K562 (cell line): ENCODE data around the gene PPOX. TPM values are rescaled to one million over a fixed set of nuclear protein-coding genes. Genes with fewer than 3 reads are reported as not detected.

ENCODE experiments used
- CBFB ChIP-seq: sonication (generic); formaldehyde crosslinking; IDR thresholded peaks from 2 replicates; pipeline ENCODE4 v1.4.0; 2020; ENCODE audit warnings: mild to moderate bottlenecking, missing genetic modification reagents
- CGGBP1 ChIP-seq: fragments of 250-450 bp; sonication (Bioruptor Pico); IDR thresholded peaks from 2 replicates; pipeline ENCODE4 v1.9.0; 2021; ENCODE audit warnings: mild to moderate bottlenecking
- CHD7 ChIP-seq: fragments of 200-600 bp; sonication (generic); IDR thresholded peaks from one replicate; pipeline ENCODE4 v1.6.1; 2012; ENCODE audit warnings: mild to moderate bottlenecking, low read depth, low read length, inconsistent platforms
- ETV5 ChIP-seq: sonication (generic); formaldehyde crosslinking; IDR thresholded peaks from 2 replicates; pipeline ENCODE4 v1.4.0; 2020; ENCODE audit warnings: low read depth, mild to moderate bottlenecking, missing genetic modification reagents
- HDAC3 ChIP-seq: fragments of 450-650 bp; IDR thresholded peaks from 2 replicates; pipeline ENCODE4 v1.6.1; 2018; ENCODE audit warnings: borderline replicate concordance, mild to moderate bottlenecking, moderate library complexity; ENCODE audit not compliant: partially characterized antibody
- HLTF ChIP-seq: fragments of 450-650 bp; IDR thresholded peaks from 2 replicates; pipeline ENCODE4 v1.6.1; 2016
- HMG20A ChIP-seq: fragments of 450-650 bp; formaldehyde crosslinking; conservative IDR thresholded peaks from 2 replicates; pipeline ENCODE4 v1.4.0; 2020; ENCODE audit warnings: mild to moderate bottlenecking, mixed read lengths
- KAT2B ChIP-seq: IDR thresholded peaks from one replicate; pipeline ENCODE4 v1.6.1; 2012; ENCODE audit warnings: low read depth, mild to moderate bottlenecking, control low read depth, inconsistent platforms, low read length, moderate library complexity
- KDM1A ChIP-seq, 2 experiments: fragments of 450-650 bp; IDR thresholded peaks; 2 replicates each; pipeline ENCODE4 v1.6.1; 2016; ENCODE audit warnings: mild to moderate bottlenecking in 2 of 2
- KLF16 ChIP-seq: IDR thresholded peaks from 2 replicates; pipeline ENCODE4 v1.6.1; 2016; ENCODE audit warnings: antibody characterized with exemption
- MED1 ChIP-seq: sonication (generic); formaldehyde crosslinking; IDR thresholded peaks from 2 replicates; pipeline ENCODE4 v1.8.1; 2023; ENCODE audit warnings: missing genetic modification reagents, borderline replicate concordance
- POLR3A ChIP-seq: IDR thresholded peaks from 2 replicates; pipeline ENCODE4 v1.6.1; 2011; ENCODE audit warnings: borderline replicate concordance, mild to moderate bottlenecking, moderate library complexity; ENCODE audit not compliant: insufficient read length, insufficient read depth; ENCODE audit errors: extremely low read depth
- PREB ChIP-seq: sonication (generic); formaldehyde crosslinking; IDR thresholded peaks from 2 replicates; pipeline ENCODE4 v1.8.1; 2023; ENCODE audit warnings: mild to moderate bottlenecking, missing genetic modification reagents
- PTRF ChIP-seq: fragments of 450-650 bp; IDR thresholded peaks from 2 replicates; pipeline ENCODE4 v1.6.1; 2016; ENCODE audit warnings: mild to moderate bottlenecking, missing genetic modification characterization, missing compliant biosample characterization
- TRIM24 ChIP-seq, 2 experiments: fragments of 450-650 bp; IDR thresholded peaks; 2 replicates each; pipeline ENCODE4 v1.6.1; 2016
- ZNF561 ChIP-seq: fragments of 450-650 bp; formaldehyde crosslinking; conservative IDR thresholded peaks from 2 replicates; pipeline ENCODE4 v1.4.0; 2020; ENCODE audit warnings: mild to moderate bottlenecking, moderate library complexity
- polyA plus RNA-seq, 8 experiments: library from polyadenylated mRNA; depleted of rRNA in 4 of 8; stranded (reverse) in 5 of 8; unstranded in 3 of 8; fragments of >200 nt; fragmentation: Nextera tagmentation in 2 of 8; fragmentation: Illumina TruSeq in 1 of 8; extraction: Ambion mirVana in 2 of 8; extraction: Trizol in 1 of 8; gene quantifications; 2 replicates each; pipeline versions ENCODE4 v1.2.1 to v1.2.3, GENCODE V29; 2011 to 2014; ENCODE audit warnings: inconsistent platforms in 1 of 8, missing spikeins in 1 of 8
- total RNA-seq, 7 experiments: library from RNA; depleted of rRNA in 6 of 7; stranded (reverse); fragments of >200 nt in 6 of 7; fragmentation: Illumina TruSeq in 2 of 7; extraction: Trizol in 2 of 7; gene quantifications; 2 replicates each; pipeline versions ENCODE4 v1.2.1 to v1.2.3, GENCODE V29; 2011 to 2021; ENCODE audit warnings: low replicate concordance in 1 of 7

The PPOX gene
- total and polyA plus RNA-seq, 9 of the 15 experiments (the other 6 are each of a cell fraction or from before 2014, with no cell fraction given) = 17.0 to 57.1 (median 38.9) TPM

- TF ChIP-seq KAT2B = no peak
- 0 out of 2 replicates have a peak, but pooled peaks have one; percentile 20 for TF ChIP-seq CGGBP1 (CRISPR knock-in tag)
- TF ChIP-seq ZNF561 (CRISPR knock-in tag) = no peak
- no peak for TF ChIP-seq MED1 (CRISPR knock-in tag)
- TF ChIP-seq KLF16 = no peak
- TF ChIP-seq CBFB (CRISPR knock-in tag) = no peak
- peak; percentile 65 for TF ChIP-seq ETV5 (CRISPR knock-in tag)
- TF ChIP-seq PREB (CRISPR knock-in tag) = no peak
- TF ChIP-seq PTRF = no peak
- TF ChIP-seq POLR3A = no peak
- TF ChIP-seq CHD7 = no peak
- TF ChIP-seq HLTF = peak; percentile 16; the same call in 1 of the 2 replicates
- no peak for TF ChIP-seq HDAC3
- TF ChIP-seq KDM1A (IDR thresholded peaks at IDR 0.05) = no peak
- peak; percentile 17 to 93; a peak in 3 of 4 replicates for TF ChIP-seq TRIM24 (IDR thresholded peaks at IDR 0.05)
- TF ChIP-seq HMG20A = 0 out of 2 replicates have a peak, but pooled peaks have one; percentile 17
Observed at GRCh38 chr1:161153682-161154337, 12.4 kb upstream of the PPOX start, which contains the start of gene UFC1 (continued).
